Measurements from ENCODE around the gene ELMO1. TPM values are rescaled to one million over a fixed set of nuclear protein-coding genes. Genes with fewer than 3 reads are reported as not detected.
A peak's percentile ranks its signal among the peaks of the same experiment; 100 is the strongest.

The ELMO1 gene
- total and polyA plus RNA-seq, 10 of the 15 experiments (the other 5 are each of a cell fraction or from before 2014, with no cell fraction given) = 22.6 to 85.9 (median 56.6) TPM

DNA sequence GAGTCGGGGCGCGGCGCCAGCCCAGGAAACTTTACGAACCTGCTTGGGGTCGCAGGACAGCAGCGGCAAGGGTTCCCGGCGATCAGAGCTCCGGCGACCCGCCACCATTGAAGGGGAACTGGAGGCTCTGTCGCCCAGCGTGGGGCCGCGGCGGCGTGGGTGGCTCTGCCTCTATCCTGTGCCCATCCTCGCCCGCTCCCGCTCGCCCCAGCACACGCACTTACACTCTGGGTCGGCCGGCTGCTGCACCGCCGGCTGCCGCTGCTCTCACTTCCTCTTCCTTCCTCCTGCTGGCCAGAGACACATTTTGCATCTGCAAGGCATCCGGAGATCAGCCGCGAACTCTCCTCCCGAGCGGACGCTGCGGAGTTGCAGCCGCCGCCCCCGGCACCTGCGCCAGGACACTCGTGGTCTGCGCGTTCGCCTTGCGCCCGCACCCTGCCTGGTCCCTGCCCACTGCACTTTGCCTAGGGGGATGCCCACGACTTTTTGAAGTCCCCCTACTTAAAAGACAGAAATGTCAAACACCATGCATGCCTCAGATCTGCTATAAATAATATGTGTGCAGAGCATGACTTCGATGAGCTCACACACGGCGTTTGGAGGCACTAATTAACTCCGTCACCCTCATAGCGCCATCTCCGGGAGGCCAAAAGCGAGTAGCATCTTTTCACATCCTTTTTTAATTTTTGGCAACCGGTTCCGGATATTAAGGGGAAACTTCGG lies at the start of gene ELMO1 (continued):
- TF ChIP-seq CBFB (IDR thresholded peaks at IDR 0.05; ENCODE audit: low read depth) (no peak), NBN (IDR thresholded peaks at IDR 0.05) (no peak; the same call in 1 of the 2 replicates), POLR2AphosphoS5 (IDR thresholded peaks at IDR 0.05; ENCODE audit: low read length) (0 out of 2 replicates have a peak, but pooled peaks have one; percentile 33), CREB1 (IDR thresholded peaks at IDR 0.05; ENCODE audit: low read depth) (peak; percentile 23; the same call in 1 of the 2 replicates), ZNF384 (IDR thresholded peaks at IDR 0.05; ENCODE audit: borderline replicate concordance, low read depth, low read length) (no peak), SMARCA5 (IDR thresholded peaks at IDR 0.05) (peak; percentile 19; the same call in 1 of the 2 replicates), MTA2 (IDR thresholded peaks at IDR 0.05; ENCODE audit: low read depth) (no peak), RELA (IDR thresholded peaks at IDR 0.05; ENCODE audit: borderline replicate concordance, partially characterized antibody) (no peak), SMAD5 (IDR thresholded peaks at IDR 0.05; ENCODE audit: low read depth) (no peak), EED (IDR thresholded peaks at IDR 0.05; ENCODE audit: low read depth) (peak; percentile 61), CEBPB (IDR thresholded peaks at IDR 0.05; ENCODE audit: borderline replicate concordance in 1 of 2, low read depth in 2 of 2, low read length in 2 of 2) (no peak), JUND (IDR thresholded peaks at IDR 0.05; ENCODE audit: low read depth, low read length) (no peak), ZSCAN29 (IDR thresholded peaks at IDR 0.05) (no peak), IKZF2 (IDR thresholded peaks at IDR 0.05) (peak; percentile 37 to 51; a peak in 3 of 4 replicates), POLR2AphosphoS2 (IDR thresholded peaks at IDR 0.05; ENCODE audit: low read depth, low read length) (no peak), NRF1 (conservative IDR thresholded peaks at IDR 0.05; ENCODE audit: low read depth, low read length) (no peak), HCFC1 (IDR thresholded peaks at IDR 0.05; ENCODE audit: low read length) (no peak), ESRRA (IDR thresholded peaks at IDR 0.05; ENCODE audit: low read length) (no peak), GABPA (IDR thresholded peaks at IDR 0.05; ENCODE audit: low read depth) (no peak)
- TF ChIP-seq, protein P1, sequence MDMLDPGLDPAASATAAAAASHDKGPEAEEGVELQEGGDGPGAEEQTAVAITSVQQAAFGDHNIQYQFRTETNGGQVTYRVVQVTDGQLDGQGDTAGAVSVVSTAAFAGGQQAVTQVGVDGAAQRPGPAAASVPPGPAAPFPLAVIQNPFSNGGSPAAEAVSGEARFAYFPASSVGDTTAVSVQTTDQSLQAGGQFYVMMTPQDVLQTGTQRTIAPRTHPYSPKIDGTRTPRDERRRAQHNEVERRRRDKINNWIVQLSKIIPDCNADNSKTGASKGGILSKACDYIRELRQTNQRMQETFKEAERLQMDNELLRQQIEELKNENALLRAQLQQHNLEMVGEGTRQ (IDR thresholded peaks at IDR 0.05; ENCODE audit: borderline replicate concordance, low read depth, low read length) = no peak
- TF ChIP-seq, protein P2, sequence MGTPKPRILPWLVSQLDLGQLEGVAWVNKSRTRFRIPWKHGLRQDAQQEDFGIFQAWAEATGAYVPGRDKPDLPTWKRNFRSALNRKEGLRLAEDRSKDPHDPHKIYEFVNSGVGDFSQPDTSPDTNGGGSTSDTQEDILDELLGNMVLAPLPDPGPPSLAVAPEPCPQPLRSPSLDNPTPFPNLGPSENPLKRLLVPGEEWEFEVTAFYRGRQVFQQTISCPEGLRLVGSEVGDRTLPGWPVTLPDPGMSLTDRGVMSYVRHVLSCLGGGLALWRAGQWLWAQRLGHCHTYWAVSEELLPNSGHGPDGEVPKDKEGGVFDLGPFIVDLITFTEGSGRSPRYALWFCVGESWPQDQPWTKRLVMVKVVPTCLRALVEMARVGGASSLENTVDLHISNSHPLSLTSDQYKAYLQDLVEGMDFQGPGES (IDR thresholded peaks at IDR 0.05) = no peak
- TF ChIP-seq, protein P3, sequence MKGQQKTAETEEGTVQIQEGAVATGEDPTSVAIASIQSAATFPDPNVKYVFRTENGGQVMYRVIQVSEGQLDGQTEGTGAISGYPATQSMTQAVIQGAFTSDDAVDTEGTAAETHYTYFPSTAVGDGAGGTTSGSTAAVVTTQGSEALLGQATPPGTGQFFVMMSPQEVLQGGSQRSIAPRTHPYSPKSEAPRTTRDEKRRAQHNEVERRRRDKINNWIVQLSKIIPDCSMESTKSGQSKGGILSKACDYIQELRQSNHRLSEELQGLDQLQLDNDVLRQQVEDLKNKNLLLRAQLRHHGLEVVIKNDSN (IDR thresholded peaks at IDR 0.05; ENCODE audit: borderline replicate concordance, extremely low read length, insufficient read depth, low read depth, low read length) = no peak
- TF ChIP-seq, protein P4, sequence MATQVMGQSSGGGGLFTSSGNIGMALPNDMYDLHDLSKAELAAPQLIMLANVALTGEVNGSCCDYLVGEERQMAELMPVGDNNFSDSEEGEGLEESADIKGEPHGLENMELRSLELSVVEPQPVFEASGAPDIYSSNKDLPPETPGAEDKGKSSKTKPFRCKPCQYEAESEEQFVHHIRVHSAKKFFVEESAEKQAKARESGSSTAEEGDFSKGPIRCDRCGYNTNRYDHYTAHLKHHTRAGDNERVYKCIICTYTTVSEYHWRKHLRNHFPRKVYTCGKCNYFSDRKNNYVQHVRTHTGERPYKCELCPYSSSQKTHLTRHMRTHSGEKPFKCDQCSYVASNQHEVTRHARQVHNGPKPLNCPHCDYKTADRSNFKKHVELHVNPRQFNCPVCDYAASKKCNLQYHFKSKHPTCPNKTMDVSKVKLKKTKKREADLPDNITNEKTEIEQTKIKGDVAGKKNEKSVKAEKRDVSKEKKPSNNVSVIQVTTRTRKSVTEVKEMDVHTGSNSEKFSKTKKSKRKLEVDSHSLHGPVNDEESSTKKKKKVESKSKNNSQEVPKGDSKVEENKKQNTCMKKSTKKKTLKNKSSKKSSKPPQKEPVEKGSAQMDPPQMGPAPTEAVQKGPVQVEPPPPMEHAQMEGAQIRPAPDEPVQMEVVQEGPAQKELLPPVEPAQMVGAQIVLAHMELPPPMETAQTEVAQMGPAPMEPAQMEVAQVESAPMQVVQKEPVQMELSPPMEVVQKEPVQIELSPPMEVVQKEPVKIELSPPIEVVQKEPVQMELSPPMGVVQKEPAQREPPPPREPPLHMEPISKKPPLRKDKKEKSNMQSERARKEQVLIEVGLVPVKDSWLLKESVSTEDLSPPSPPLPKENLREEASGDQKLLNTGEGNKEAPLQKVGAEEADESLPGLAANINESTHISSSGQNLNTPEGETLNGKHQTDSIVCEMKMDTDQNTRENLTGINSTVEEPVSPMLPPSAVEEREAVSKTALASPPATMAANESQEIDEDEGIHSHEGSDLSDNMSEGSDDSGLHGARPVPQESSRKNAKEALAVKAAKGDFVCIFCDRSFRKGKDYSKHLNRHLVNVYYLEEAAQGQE (IDR thresholded peaks at IDR 0.05; ENCODE audit: low read depth, low read length) = no peak

Data from GM12878 (cell line).